Neutrophil (primary cell): ENCODE data around the gene GALNTL6.

ENCODE experiments used
- H3K27ac ChIP-seq: fragments of 200-600 bp; sonication (generic); 2 replicates; pipeline ENCODE4 v1.5.1; 2016; ENCODE audit warnings: mild to moderate bottlenecking, moderate library complexity
- H3K27me3 ChIP-seq: fragments of 200-600 bp; sonication (generic); 2 replicates; pipeline ENCODE4 v1.6.0; 2016; ENCODE audit warnings: mild to moderate bottlenecking
- H3K36me3 ChIP-seq: fragments of 200-600 bp; sonication (generic); 2 replicates; pipeline ENCODE4 v1.5.1; 2017
- H3K4me1 ChIP-seq, 2 experiments: fragments of 200-600 bp in 1 of 2; sonication (generic) in 1 of 2; 1 replicate in 1 of 2; 2 replicates in 1 of 2; pipeline versions ENCODE4 v1.5.1 to v1.6.1; 2013 to 2016; ENCODE audit warnings: low read depth in 1 of 2, low read length in 1 of 2, mild to moderate bottlenecking in 1 of 2, moderate library complexity in 1 of 2; ENCODE audit not compliant: control insufficient read depth in 1 of 2, insufficient read depth in 1 of 2
- H3K4me3 ChIP-seq, 2 experiments: fragments of 200-600 bp in 1 of 2; sonication (generic) in 1 of 2; 1 replicate in 1 of 2; 2 replicates in 1 of 2; pipeline ENCODE4 v1.5.1; 2013 to 2016; ENCODE audit warnings: low read depth in 1 of 2, low read length in 1 of 2, mild to moderate bottlenecking in 1 of 2, moderate library complexity in 1 of 2
- H3K9me3 ChIP-seq: fragments of 200-600 bp; sonication (generic); 2 replicates; pipeline ENCODE4 v1.5.1; 2016
- TF ChIP-seq, protein P1 (sequence below): fragments of 200-600 bp; sonication (generic); IDR thresholded peaks from 2 replicates; pipeline ENCODE4 v1.5.1; 2016; ENCODE audit warnings: antibody characterized with exemption

The GALNTL6 gene

DNA sequence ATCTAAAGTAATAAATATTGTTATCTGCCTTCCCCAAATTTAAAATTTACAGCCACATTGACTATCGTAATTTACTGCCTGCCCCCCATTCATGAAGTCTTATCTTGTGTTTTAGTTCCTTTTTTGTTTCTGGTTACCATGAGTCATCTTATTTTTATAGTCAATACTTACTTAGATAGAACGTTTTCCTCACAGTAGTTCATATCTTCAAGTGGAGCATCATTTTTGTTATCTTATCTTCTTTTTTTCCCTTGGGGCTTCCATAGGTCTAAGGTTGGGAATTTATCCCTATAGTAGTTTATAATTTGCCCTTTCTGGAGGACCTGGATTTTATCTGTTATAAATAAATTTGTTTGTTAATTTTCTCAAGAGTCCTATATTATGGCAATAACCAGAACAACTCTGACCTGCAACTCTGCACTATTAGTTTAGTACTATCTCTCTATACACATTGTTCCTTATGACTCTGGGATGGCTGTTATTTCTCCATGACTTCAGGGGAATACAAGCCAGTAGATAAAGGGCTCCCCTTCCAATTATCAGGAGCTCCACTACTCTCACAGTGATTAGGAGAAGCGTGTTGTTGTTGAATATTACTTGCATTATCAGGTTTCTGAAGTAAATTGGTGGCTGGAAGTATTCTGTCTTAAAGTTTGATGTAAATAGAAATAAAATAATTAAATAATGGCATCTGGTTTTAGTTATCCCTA lies 330.6 kb downstream of the GALNTL6 start:
- H3K27ac ChIP-seq: no peak overlapping the region
- TF ChIP-seq, protein P1, sequence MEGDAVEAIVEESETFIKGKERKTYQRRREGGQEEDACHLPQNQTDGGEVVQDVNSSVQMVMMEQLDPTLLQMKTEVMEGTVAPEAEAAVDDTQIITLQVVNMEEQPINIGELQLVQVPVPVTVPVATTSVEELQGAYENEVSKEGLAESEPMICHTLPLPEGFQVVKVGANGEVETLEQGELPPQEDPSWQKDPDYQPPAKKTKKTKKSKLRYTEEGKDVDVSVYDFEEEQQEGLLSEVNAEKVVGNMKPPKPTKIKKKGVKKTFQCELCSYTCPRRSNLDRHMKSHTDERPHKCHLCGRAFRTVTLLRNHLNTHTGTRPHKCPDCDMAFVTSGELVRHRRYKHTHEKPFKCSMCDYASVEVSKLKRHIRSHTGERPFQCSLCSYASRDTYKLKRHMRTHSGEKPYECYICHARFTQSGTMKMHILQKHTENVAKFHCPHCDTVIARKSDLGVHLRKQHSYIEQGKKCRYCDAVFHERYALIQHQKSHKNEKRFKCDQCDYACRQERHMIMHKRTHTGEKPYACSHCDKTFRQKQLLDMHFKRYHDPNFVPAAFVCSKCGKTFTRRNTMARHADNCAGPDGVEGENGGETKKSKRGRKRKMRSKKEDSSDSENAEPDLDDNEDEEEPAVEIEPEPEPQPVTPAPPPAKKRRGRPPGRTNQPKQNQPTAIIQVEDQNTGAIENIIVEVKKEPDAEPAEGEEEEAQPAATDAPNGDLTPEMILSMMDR: no peak

DNA sequence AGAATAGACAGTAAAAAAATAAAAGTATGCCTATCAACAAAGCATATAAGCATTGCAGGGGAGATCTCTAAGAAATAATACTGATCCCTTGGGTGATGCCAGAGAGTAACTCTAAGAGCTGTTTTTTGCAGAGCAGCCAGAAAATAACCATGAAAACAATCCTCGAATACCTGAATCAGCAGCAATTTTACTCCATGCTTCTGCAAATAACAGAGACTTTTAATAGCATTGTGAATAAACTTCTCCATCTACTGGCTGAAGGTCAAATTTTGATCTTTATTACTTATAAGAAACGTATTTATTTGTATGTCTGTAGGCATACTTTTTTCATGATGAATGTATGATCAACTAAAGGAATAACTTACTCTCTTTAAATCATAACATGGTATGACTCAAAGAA lies 334.5 kb downstream of the GALNTL6 start:
- Histone ChIP-seq H3K4me3 (no peak overlapping the region), H3K4me1 (no peaks in the 10 kb centered on the region), H3K36me3 (no peaks in the 10 kb centered on the region), H3K27ac (no peak overlapping the region), H3K9me3 (no peaks in the 10 kb centered on the region), H3K27me3 (no peaks in the 10 kb centered on the region)
- TF ChIP-seq, protein P1: no peak

More for the DNA sequence above, 330.6 kb downstream of the GALNTL6 start:
- no peaks in the 10 kb centered on the region for H3K9me3 ChIP-seq
- H3K36me3 ChIP-seq: no peaks in the 10 kb centered on the region
- no peaks in the 10 kb centered on the region for H3K27me3 ChIP-seq
- no peaks in the 10 kb centered on the region for H3K4me1 ChIP-seq
- H3K4me3 ChIP-seq: no peak overlapping the region

DNA sequence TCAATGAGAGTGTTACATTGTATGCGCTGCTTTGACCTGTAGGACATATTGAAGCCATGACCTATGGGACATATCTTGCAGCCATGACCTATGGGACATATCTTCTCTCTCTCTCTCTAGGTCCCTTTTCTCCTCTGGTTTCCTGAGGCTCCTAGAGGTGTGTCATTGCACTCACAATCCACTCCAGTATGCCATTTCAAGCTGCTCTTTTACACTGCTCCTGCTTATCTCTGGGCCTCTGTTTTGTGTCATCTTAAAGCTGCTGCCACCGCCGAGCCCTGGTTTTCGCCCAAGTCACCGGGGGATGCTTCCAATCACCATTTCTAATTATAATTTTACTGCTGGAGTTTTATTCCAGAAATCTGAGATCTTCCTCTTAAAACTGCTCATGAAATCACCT lies 336.1 kb downstream of the GALNTL6 start:
- H3K4me1 ChIP-seq: no peaks in the 10 kb centered on the region
- TF ChIP-seq, protein P1: no peak
- no peak overlapping the region for H3K27ac ChIP-seq
- H3K9me3 ChIP-seq: no peaks in the 10 kb centered on the region
- H3K27me3 ChIP-seq: no peaks in the 10 kb centered on the region
- H3K4me3 ChIP-seq: no peak overlapping the region
- no peaks in the 10 kb centered on the region for H3K36me3 ChIP-seq

DNA sequence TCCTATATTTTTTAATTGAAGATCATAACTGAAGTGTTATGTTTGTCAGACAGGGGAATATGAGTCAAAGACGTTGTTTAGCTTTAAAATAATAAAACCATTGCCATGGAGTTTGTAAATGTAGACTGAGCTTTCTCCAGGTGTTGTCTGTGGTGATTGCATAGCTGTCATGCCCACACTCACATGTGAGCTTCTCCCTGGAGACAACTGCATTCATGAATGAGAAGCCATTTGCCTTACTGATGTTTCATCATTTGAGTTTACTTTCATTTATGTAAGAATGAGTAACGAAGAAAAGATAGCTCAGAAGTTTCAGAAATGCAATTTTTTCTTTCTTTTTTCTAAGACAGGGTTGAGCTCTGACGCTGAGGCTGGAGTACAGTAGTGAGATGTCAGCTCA lies 339.1 kb downstream of the GALNTL6 start:
- Histone ChIP-seq H3K27ac (no peak overlapping the region), H3K27me3 (no peaks in the 10 kb centered on the region), H3K4me3 (no peak overlapping the region), H3K9me3 (no peaks in the 10 kb centered on the region), H3K36me3 (no peaks in the 10 kb centered on the region), H3K4me1 (no peaks in the 10 kb centered on the region)
- TF ChIP-seq, protein P1: no peak

DNA sequence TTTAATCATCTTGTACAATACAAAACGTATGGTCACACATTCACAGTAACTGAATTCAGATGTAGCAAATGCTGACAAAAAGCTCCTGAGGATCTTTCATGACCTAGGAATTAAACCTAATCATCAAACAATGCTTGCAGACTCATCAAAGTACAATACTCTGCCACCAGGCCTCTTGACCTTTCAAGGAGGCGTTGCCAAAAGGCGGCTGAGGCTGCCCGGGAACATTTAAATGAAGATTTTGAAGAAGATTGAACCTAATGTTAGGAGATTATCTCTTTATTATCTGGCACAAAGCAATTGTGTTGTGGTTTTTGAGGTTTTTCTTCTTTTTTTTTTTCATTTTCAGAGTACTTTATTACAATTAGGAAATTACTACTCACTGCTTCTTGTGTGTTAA lies 340.5 kb downstream of the GALNTL6 start:
- Histone ChIP-seq H3K4me1 (no peaks in the 10 kb centered on the region), H3K27ac (no peak overlapping the region), H3K27me3 (no peaks in the 10 kb centered on the region), H3K9me3 (no peaks in the 10 kb centered on the region), H3K4me3 (no peak overlapping the region), H3K36me3 (no peaks in the 10 kb centered on the region)
- TF ChIP-seq, protein P1: no peak
